HepG2 (cell line): ENCODE results near the gene PKD1L1. TPM values are rescaled to one million over a fixed set of nuclear protein-coding genes. Genes with fewer than 3 reads are reported as not detected.

Experiments used
- ATAC-seq: fragments of 200-7000 bp; cut with Tn5 transposase; 3 replicates; pipeline ENCODE4 v1.9.1; 2020; ENCODE audit warnings: mild to moderate bottlenecking, moderate library complexity
- BruUV-seq: library from RNA; stranded (reverse); fragments of 400-500 nt; replicated peaks from 2 replicates; lab custom pipeline; 2021; lab: Mats Ljungman, UMichigan
- CTCF ChIA-PET: fragments of 300-600 bp; formaldehyde crosslinking; extraction: SDS; loops from one replicate; lab custom pipeline; 2021; ENCODE audit warnings: low total read pairs, inconsistent platforms, low intra/inter-chr PET ratio; lab: Yijun Ruan, JAX
- POLR2A ChIA-PET: fragments of 350-600 bp; sonication (Branson Sonifier 250); formaldehyde crosslinking; loops from one replicate; lab custom pipeline; 2020; ENCODE audit warnings: antibody characterized with exemption, inconsistent platforms; lab: Yijun Ruan, JAX
- DNase-seq: peaks from one replicate; pipeline ENCODE4 v3.0.0-alpha.2; 2015; ENCODE audit warnings: low spot score
- FAIRE-seq: peaks from 3 replicates; lab custom pipeline; 2011; peaks lifted over from hg19 to GRCh38; lab: Jason Lieb, UNC
- H2AFZ ChIP-seq: one replicate; pipeline ENCODE4 v1.6.1; 2011; ENCODE audit warnings: low read length, inconsistent platforms
- H3K27ac ChIP-seq: fragments of 300-600 bp; 3 replicates; pipeline ENCODE4 v1.8.0; 2011; ENCODE audit warnings: mixed run types, mild to moderate bottlenecking, mixed read lengths, low read length, inconsistent platforms; ENCODE audit not compliant: insufficient read depth; ENCODE audit errors: extremely low read length
- H3K27me3 ChIP-seq, 2 experiments: fragments of 200-600 bp in 1 of 2; 2 replicates in 1 of 2; 3 replicates in 1 of 2; pipeline versions ENCODE4 v1.6.0 to v1.8.0; 2011; ENCODE audit warnings: low read length in 2 of 2, mild to moderate bottlenecking in 2 of 2, moderate library complexity in 2 of 2, inconsistent platforms in 1 of 2; ENCODE audit not compliant: insufficient read depth in 2 of 2, control insufficient read depth in 1 of 2
- H3K36me3 ChIP-seq, 2 experiments: fragments of 200-600 bp in 1 of 2; replicated peaks in 1 of 2; 2 replicates in 1 of 2; 3 replicates in 1 of 2; pipeline versions ENCODE4 v1.5.1 to v1.8.0; 2011; ENCODE audit warnings: low read length in 2 of 2, inconsistent platforms in 1 of 2; ENCODE audit not compliant: insufficient read depth in 2 of 2, control insufficient read depth in 1 of 2
- H3K4me1 ChIP-seq: 2 replicates; pipeline ENCODE4 v1.5.1; 2012; ENCODE audit warnings: low read length, inconsistent platforms; ENCODE audit not compliant: insufficient read depth
- H3K4me2 ChIP-seq: 2 replicates; pipeline ENCODE4 v1.6.0; 2011; ENCODE audit warnings: low read depth, low read length, inconsistent platforms
- H3K4me3 ChIP-seq, 3 experiments: fragments of 200-600 bp in 1 of 3; sonication (generic), shearing (Covaris generic) in 1 of 3; replicated peaks in 1 of 3; 2 replicates each; pipeline ENCODE4 v1.5.1; 2011 to 2016; ENCODE audit warnings: low read length in 3 of 3, inconsistent platforms in 2 of 3, low read depth in 2 of 3, mild to moderate bottlenecking in 2 of 3, control low read depth in 1 of 3, mixed read lengths in 1 of 3; ENCODE audit not compliant: insufficient read depth in 1 of 3
- H3K79me2 ChIP-seq: one replicate; pipeline ENCODE4 v1.6.1; 2011; ENCODE audit warnings: low read length, inconsistent platforms; ENCODE audit not compliant: insufficient read depth
- H3K9ac ChIP-seq: 2 replicates; pipeline ENCODE4 v1.6.0; 2011; ENCODE audit warnings: mild to moderate bottlenecking, low read depth, low read length, inconsistent platforms; ENCODE audit not compliant: insufficient read depth
- H3K9me3 ChIP-seq: 2 replicates; pipeline ENCODE4 v1.5.1; 2012; ENCODE audit warnings: mild to moderate bottlenecking, low read length
- H4K20me1 ChIP-seq: 2 replicates; pipeline ENCODE4 v1.6.0; 2011; ENCODE audit warnings: inconsistent platforms, mild to moderate bottlenecking, low read length, moderate library complexity; ENCODE audit not compliant: insufficient read depth
- FOSL2 ChIP-seq: sonication (generic); formaldehyde crosslinking; IDR thresholded peaks from 2 replicates; pipeline ENCODE4 v1.4.0; 2020; ENCODE audit warnings: missing genetic modification reagents
- FOXJ3 ChIP-seq: sonication (generic); formaldehyde crosslinking; IDR thresholded peaks from 2 replicates; pipeline ENCODE4 v1.4.0; 2020; ENCODE audit warnings: missing genetic modification reagents, mild to moderate bottlenecking, borderline replicate concordance
- GTF2F1 ChIP-seq: fragments of 150-350 bp; IDR thresholded peaks from 2 replicates; pipeline ENCODE4 v1.6.1; 2014; ENCODE audit warnings: low read length
- HNRNPH1 ChIP-seq: fragments of 200-400 bp; formaldehyde crosslinking; optimal IDR thresholded peaks from 2 replicates; pipeline ENCODE3; 2017; ENCODE audit warnings: mild to moderate bottlenecking, low read depth, low read length
- HOXA3 ChIP-seq: sonication (generic); formaldehyde crosslinking; IDR thresholded peaks from 2 replicates; pipeline ENCODE4 v1.5.0; 2020; ENCODE audit warnings: missing genetic modification reagents
- STAG1 ChIP-seq: sonication (generic); formaldehyde crosslinking; IDR thresholded peaks from 2 replicates; pipeline ENCODE4 v1.4.0; 2020; ENCODE audit warnings: missing genetic modification reagents
- TAF15 ChIP-seq: fragments of 200-400 bp; formaldehyde crosslinking; IDR thresholded peaks from one replicate; pipeline ENCODE4 v1.6.1; 2018; ENCODE audit warnings: mild to moderate bottlenecking, low read depth, low read length; ENCODE audit not compliant: poor library complexity, severe bottlenecking
- ZBTB26 ChIP-seq: IDR thresholded peaks from 2 replicates; pipeline ENCODE4 v1.6.1; 2016; ENCODE audit warnings: missing compliant biosample characterization, missing genetic modification reagents, borderline replicate concordance
- ZNF160 ChIP-seq: sonication (generic); formaldehyde crosslinking; IDR thresholded peaks from 2 replicates; pipeline ENCODE4 v1.8.0; 2022; ENCODE audit warnings: mild to moderate bottlenecking, inconsistent platforms, missing genetic modification reagents
- ZNF276 ChIP-seq: sonication (generic); formaldehyde crosslinking; IDR thresholded peaks from 2 replicates; pipeline ENCODE4 v1.4.0; 2020; ENCODE audit warnings: mild to moderate bottlenecking, low read depth, missing genetic modification reagents
- ZNF530 ChIP-seq: sonication (generic); formaldehyde crosslinking; IDR thresholded peaks from 2 replicates; pipeline ENCODE4 v1.5.0; 2020; ENCODE audit warnings: low read depth, mild to moderate bottlenecking, missing genetic modification reagents
- ZNF557 ChIP-seq: sonication (generic); formaldehyde crosslinking; IDR thresholded peaks from 2 replicates; pipeline ENCODE4 v1.4.0; 2020; ENCODE audit warnings: missing genetic modification reagents
- WGBS: methylation state at CpG from one replicate; pipeline ENCODE4 v1.1.6; 2017; ENCODE audit warnings: low lambda C conversion rate; 5-methylcytosine and 5-hydroxymethylcytosine counted together
- in situ Hi-C: cut with HindIII; loops from 2 replicates; pipeline ENCODE4 v1.10.0; 2017; ENCODE audit warnings: low pct_unique_long_range_greater_than_20kb; ENCODE audit not compliant: extremely low pct_ligation_motif_present
- intact Hi-C: fragments of 100-400 bp; cut with micrococcal nuclease; formaldehyde crosslinking; loops from one replicate; pipeline ENCODE4 v1.10.0; 2022; ENCODE audit not compliant: unreplicated experiment
- polyA plus RNA-seq, 8 experiments: library from polyadenylated mRNA; depleted of rRNA in 3 of 8; stranded (reverse) in 7 of 8; unstranded in 1 of 8; fragments of >200 nt; fragmentation: Illumina TruSeq in 4 of 8; extraction: Trizol in 4 of 8; gene quantifications; 2 replicates each; pipeline versions ENCODE4 v1.2.1 to v1.2.3, GENCODE V29; 2011 to 2016; ENCODE audit warnings: low read depth in 4 of 8, missing spikeins in 1 of 8, mixed read lengths in 1 of 8; ENCODE audit not compliant: insufficient read depth in 1 of 8
- total RNA-seq, 5 experiments: library from RNA; depleted of rRNA; stranded (reverse); fragments of >200 nt; fragmentation: Illumina TruSeq; extraction: Trizol; gene quantifications; 2 replicates each; pipeline ENCODE4 v1.2.3, GENCODE V29; 2016; ENCODE audit warnings: low read depth in 1 of 5

Gene PKD1L1
- total and polyA plus RNA-seq, 2 of the 13 experiments (the other 11 are each of a cell fraction or from before 2014, with no cell fraction given): 0.01 TPM; not detected in 1

GRCh38 chr7:47873762-47874161 is 74.5 kb downstream of the PKD1L1 start:
- CTCF ChIA-PET: no interaction called here
- no peak; the same call in 2 of the 3 replicates for ATAC-seq
- Histone ChIP-seq H2AFZ (no peak overlapping the region), H4K20me1 (no peaks in the 10 kb centered on the region), H3K4me1 (no peaks in the 10 kb centered on the region), H3K27me3 (peaks cover 0 to 9% of the 10 kb centered on the region in 2 experiments; a peak in 1 of 5 replicates), H3K9ac (no peak overlapping the region), H3K36me3 (no peaks in the 10 kb centered on the region), H3K27ac (no peak overlapping the region), H3K4me2 (no peak overlapping the region), H3K4me3 (no peak overlapping the region), H3K79me2 (no peaks in the 10 kb centered on the region), H3K9me3 (no peaks in the 10 kb centered on the region)
- in situ Hi-C loops (no loop called here), intact Hi-C loops (no loop called here)
- no peak for FAIRE-seq
- DNase-seq: no peak
- POLR2A ChIA-PET: no interaction called here
- no TSS peak for BruUV-seq
- TF ChIP-seq STAG1 (CRISPR knock-in tag) (no peak), ZNF276 (CRISPR knock-in tag) (no peak), FOXJ3 (CRISPR knock-in tag) (no peak), HOXA3 (CRISPR knock-in tag) (no peak), FOSL2 (no peak), ZBTB26 (CRISPR knock-in tag) (no peak), ZNF160 (CRISPR knock-in tag) (no peak), ZNF557 (CRISPR knock-in tag) (no peak), HNRNPH1 (no peak), ZNF530 (no peak), GTF2F1 (no peak), TAF15 (no peak)
- 16% methylated on average over 5 of the region's 5 CpGs for WGBS
